Stomach smooth muscle (tissue), 2 donors: ENCODE results near the gene C3orf80.
"Not testable (repeated sequence)": the region's sequence is repeated elsewhere in the genome, so short reads cannot be mapped to it uniquely, and the experiment has no call there.

Source experiments
- H3K27ac ChIP-seq: one replicate; pipeline ENCODE4 v1.7.0; 2013; ENCODE audit warnings: mild to moderate bottlenecking, low read length, inconsistent platforms
- H3K27me3 ChIP-seq, 2 donors: one replicate each; pipeline ENCODE4 v1.7.0; 2013; ENCODE audit warnings: low read length in 2 of 2; ENCODE audit not compliant: insufficient read depth in 2 of 2, control insufficient read depth in 1 of 2
- H3K36me3 ChIP-seq, 2 donors: one replicate each; pipeline ENCODE4 v1.7.0; 2013; ENCODE audit warnings: low read length in 2 of 2; ENCODE audit not compliant: control insufficient read depth in 2 of 2, insufficient read depth in 2 of 2
- H3K4me1 ChIP-seq: one replicate; pipeline ENCODE4 v1.7.0; 2013; ENCODE audit warnings: low read length; ENCODE audit not compliant: control insufficient read depth, insufficient read depth
- H3K4me3 ChIP-seq, 2 donors: one replicate each; pipeline ENCODE4 v1.7.0; 2013; ENCODE audit warnings: low read length in 2 of 2
- H3K9ac ChIP-seq, 2 donors: one replicate each; pipeline ENCODE4 v1.7.0; 2013; ENCODE audit warnings: low read length in 2 of 2, mild to moderate bottlenecking in 1 of 2
- H3K9me3 ChIP-seq, 2 donors: one replicate each; pipeline ENCODE4 v1.7.0; 2013; ENCODE audit warnings: low read length in 2 of 2; ENCODE audit not compliant: control insufficient read depth in 2 of 2
- donor health status: healthy.
- donor health status: Pancreatic carcinoma.

The C3orf80 gene

DNA sequence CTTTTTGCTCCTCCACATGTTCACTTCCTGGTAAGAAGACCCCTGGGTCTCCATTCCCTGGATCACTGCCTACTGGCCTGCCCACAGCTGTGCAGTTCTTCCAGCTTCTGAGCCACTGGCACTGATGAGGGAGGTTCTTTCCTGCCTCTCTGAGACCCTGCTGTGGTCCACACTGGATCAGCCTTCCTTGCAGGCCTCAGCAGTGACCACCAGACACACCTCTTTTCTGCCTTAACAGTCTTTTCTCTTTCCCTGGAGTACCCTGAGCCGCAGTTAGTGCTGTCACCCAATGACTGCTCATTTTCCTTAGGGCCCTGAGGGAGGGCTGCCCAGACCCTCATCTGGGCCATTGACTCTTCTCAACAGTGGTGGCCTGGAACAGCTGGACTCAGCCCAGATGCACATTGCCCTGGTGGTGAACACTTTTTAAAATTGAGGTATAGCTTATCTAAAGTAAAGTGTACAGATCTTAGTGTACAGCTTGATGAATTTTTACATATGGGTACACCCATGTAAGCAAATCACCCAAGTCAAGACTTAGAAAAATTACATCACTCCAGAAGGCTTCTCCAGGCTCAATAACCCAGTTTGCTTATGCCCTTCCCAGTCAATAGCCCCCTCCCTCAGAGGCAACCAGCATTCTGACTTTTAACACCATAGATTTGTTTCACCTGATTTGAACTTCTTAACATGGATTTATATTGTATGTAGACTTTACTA is 32.8 kb upstream of the C3orf80 start:
- no peak overlapping the region for H3K9ac ChIP-seq
- H3K27me3 ChIP-seq: no peaks in the 10 kb centered on the region
- H3K27ac ChIP-seq: no peak overlapping the region
- no peaks in the 10 kb centered on the region for H3K36me3 ChIP-seq
- no peak overlapping the region for H3K4me3 ChIP-seq
- no peaks in the 10 kb centered on the region for H3K9me3 ChIP-seq
- H3K4me1 ChIP-seq: no peaks in the 10 kb centered on the region

DNA sequence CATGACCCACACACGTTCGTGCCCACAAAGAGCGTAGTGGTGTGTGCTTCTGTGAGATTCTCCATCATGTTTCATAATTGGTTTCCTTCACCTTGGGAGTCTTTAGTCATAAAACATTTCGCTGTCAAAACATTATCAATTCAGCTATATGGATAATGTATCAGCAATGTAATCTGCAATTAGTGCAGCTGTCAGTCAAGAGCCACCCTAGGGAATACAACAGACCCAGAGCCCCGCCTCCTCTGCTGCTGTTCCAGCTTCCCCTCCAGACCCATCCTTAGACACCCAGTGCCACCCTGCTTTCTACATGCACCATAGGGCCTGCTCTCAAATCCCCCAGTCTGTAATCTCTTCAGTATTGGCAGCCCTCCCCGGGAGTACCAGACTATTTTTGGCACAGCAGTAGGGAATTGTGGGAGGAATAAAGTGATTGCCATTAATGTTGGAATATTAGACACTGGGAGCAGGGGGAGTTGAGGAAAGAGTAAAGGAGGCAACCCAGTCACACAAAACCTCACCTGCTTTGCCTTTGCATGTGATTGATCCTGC is 31.5 kb upstream of the C3orf80 start:
- Histone ChIP-seq H3K36me3 (no peaks in the 10 kb centered on the region), H3K27me3 (no peaks in the 10 kb centered on the region), H3K4me3 (no peak overlapping the region), H3K27ac (no peak overlapping the region), H3K9me3 (no peaks in the 10 kb centered on the region), H3K9ac (no peak overlapping the region), H3K4me1 (no peaks in the 10 kb centered on the region)

DNA sequence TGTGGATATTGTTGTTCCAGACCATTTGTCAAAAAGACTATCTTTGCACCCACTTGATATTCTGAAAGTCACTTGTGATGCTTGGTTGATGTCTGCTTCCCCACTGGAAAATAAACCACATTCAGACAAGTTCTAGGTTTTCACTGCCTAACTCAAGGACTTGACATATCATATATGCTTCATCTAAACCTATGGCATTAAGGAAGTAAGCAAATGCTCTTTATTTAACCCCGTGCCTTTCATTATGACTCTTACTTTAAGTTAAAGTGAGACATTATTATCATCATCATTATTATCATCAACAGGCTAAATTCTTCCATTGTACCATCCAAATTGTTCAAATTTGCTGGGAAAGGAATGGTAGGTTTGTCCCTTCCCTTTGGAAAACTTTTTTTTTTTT is 30.8 kb upstream of the C3orf80 start:
- no peak overlapping the region for H3K9ac ChIP-seq
- no peak overlapping the region for H3K27ac ChIP-seq
- no peak overlapping the region for H3K4me3 ChIP-seq
- H3K27me3 ChIP-seq: no peaks in the 10 kb centered on the region
- no peaks in the 10 kb centered on the region for H3K4me1 ChIP-seq
- no peaks in the 10 kb centered on the region for H3K9me3 ChIP-seq
- no peaks in the 10 kb centered on the region for H3K36me3 ChIP-seq

DNA sequence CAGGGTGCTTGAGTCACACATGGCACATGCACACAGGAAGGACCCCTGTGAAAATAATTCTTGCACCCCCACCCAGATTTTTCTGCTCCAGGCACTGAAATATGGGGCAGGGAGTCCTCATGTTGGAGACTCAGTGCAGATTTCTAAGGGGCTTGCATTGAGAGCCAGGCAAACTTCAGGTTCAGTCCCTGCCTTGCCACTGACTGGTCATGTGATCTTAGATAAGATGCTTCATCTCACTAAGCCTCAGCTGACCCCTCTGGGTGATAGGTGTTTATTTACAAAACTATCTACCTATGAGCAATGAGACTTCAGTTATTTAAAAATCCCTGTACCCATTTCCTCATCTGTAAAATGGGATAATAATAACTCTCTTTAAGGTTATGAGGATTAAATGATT is 30.1 kb upstream of the C3orf80 start:
- no peak overlapping the region for H3K4me3 ChIP-seq
- no peak overlapping the region for H3K27ac ChIP-seq
- H3K9me3 ChIP-seq: no peaks in the 10 kb centered on the region
- H3K36me3 ChIP-seq: no peaks in the 10 kb centered on the region
- no peak overlapping the region for H3K9ac ChIP-seq
- H3K27me3 ChIP-seq: no peaks in the 10 kb centered on the region
- no peaks in the 10 kb centered on the region for H3K4me1 ChIP-seq

DNA sequence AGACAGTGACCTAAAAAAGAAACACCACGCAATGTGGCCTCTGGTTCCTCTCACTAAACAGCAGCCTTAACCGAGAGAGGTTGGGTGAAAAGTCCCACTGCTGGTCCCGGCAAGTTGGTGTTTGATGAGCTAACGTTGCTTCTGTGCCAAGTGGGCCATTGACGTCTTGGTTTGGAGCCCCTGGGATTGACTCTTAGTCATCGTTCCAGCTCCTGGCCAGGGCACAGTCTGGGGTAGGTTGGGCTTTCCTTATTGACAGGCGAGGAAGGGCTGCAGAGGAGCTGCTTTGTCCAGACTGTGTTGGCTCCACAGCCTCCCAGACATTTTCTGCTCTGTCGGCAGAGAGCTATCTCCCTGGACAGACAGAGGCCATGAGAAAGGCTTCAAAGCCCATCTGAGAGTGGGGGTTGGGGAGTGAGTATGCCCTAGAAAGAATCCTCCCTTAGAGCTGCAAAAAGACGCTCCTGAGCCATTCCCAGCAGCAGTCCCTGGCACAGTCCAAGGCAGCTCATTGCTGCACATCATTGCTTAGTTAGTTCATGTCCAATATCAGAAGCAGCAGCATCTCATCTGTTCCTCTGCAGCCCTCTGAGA is 28.6 kb upstream of the C3orf80 start:
- H3K27me3 ChIP-seq: no peaks in the 10 kb centered on the region
- H3K9ac ChIP-seq: no peak overlapping the region
- no peaks in the 10 kb centered on the region for H3K4me1 ChIP-seq
- H3K4me3 ChIP-seq: no peak overlapping the region
- H3K36me3 ChIP-seq: no peaks in the 10 kb centered on the region
- no peaks in the 10 kb centered on the region for H3K9me3 ChIP-seq
- H3K27ac ChIP-seq: no peak overlapping the region

DNA sequence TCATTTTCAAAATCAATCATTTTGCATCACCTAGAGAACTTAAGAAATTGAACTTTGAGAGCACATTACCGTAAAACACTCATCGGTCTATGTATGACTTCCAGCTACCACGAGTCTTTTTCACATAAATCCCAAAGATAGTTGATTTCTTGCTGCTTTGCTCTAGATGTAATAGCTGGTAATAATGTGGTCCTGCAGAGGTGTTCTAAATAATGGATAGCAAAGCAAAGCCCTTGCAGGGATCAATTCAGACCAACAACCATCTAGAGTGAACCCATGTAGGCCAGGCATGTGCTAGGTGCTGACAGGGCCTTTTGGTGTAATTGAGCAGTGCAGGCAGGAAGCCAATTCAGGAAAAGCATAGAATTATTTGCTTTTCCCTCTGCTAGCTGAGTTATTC is 26.1 kb upstream of the C3orf80 start:
- Histone ChIP-seq H3K27ac (no peak overlapping the region), H3K4me3 (no peak overlapping the region), H3K27me3 (no peaks in the 10 kb centered on the region), H3K36me3 (no peaks in the 10 kb centered on the region), H3K9ac (no peak overlapping the region), H3K9me3 (no peaks in the 10 kb centered on the region), H3K4me1 (no peaks in the 10 kb centered on the region)

DNA sequence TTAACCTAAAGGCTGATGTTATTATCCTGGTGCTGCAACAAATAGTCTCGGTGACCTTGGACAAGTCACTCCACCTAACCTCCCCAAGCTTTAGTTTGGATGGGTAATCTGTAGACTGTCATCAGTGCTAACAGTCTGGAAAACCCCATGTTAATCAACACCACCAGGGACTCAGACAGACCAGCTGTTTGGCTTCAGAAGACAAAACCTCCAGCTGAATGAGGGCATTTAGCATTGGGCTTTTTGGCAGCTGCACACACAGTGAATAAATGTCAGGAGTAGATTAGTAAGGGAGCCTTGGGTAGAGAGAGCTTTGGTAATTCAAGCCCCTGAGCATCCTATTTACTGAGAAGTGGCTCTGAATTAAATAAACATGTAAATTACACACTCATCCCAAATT is 24.9 kb upstream of the C3orf80 start:
- Histone ChIP-seq H3K27ac (no peak overlapping the region), H3K36me3 (no peaks in the 10 kb centered on the region)

DNA sequence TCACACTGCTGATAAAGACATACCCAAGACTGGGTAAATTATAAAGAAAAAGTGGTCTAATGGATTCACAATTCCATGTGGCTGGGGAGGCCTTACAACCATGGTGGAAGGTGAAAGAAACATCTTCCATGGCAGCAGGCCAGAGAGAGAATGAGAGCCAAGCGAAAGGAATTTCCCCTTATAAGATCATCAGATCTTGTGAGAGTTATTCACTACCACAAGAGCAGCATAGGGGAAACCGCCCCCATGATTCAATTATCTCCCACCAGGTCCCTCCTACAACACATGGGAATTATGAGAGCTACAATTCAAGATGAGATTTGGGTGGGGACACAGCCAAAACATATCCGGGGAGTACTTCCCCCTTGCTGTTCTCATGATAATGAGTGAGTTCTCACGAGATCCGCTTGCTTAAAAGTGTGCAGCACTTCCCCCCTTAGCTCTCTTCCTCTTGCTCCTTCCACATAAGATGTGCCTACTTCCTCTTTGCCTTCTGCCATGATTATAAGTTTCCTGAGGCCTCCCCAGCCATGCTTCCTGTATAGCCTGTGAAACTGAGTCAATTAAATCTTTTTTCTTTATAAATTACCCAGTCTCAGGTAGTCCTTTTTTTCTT is 20.7 kb upstream of the C3orf80 start:
- H3K9me3 ChIP-seq, H3K4me1 ChIP-seq, H3K4me3 ChIP-seq, H3K9ac ChIP-seq, H3K27ac ChIP-seq, H3K27me3 ChIP-seq, H3K36me3 ChIP-seq: not testable (repeated sequence)

More for the DNA sequence above, 24.9 kb upstream of the C3orf80 start:
- Histone ChIP-seq H3K9ac (no peak overlapping the region), H3K4me1 (no peaks in the 10 kb centered on the region), H3K4me3 (no peak overlapping the region), H3K9me3 (no peaks in the 10 kb centered on the region), H3K27me3 (no peaks in the 10 kb centered on the region)

DNA sequence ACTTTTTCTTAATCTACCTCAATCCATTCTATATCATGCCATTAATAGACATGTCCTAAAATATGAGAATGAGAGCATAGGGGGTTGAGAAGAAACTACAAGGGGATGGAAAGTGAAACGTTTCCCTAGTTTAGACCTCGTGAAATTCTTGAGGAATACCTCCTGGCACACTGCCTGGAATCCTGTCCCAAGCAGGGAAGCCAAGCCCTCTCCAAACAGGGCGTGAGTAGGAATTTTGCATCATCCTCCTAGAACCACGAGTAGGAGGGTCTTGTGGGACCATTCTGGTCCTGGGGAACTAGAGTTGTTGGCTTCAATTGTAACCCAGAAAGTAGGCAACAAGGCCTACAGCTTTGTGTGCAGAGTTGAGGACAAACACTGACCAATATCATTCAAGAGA is 19.6 kb upstream of the C3orf80 start:
- H3K27ac ChIP-seq: no peak overlapping the region
- no peaks in the 10 kb centered on the region for H3K27me3 ChIP-seq
- H3K9me3 ChIP-seq: no peaks in the 10 kb centered on the region
- no peak overlapping the region for H3K9ac ChIP-seq
- H3K4me3 ChIP-seq: no peak overlapping the region
- H3K36me3 ChIP-seq: no peaks in the 10 kb centered on the region
- H3K4me1 ChIP-seq: no peaks in the 10 kb centered on the region

DNA sequence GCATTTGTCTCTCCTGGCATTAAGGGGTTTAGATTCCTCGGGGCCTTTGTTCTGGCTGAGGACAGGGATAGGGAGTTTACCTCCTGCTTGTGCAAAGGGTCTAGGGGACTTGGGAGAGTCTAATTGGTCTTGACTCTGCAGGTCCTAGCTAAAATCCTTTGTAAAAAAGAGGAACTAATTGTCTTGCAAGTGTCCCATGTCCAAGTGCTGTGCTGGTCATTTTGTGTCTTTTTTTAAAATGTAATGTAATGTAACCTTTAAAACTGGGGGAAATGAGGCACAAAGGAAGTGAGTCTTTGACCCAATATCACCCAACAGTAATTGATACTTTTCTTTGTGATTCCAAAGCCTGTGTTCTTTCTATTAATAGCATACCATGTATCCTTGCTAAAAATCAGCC is 14.9 kb upstream of the C3orf80 start:
- Histone ChIP-seq H3K4me1 (no peaks in the 10 kb centered on the region), H3K27ac (no peak overlapping the region), H3K9ac (no peak overlapping the region), H3K4me3 (no peak overlapping the region), H3K9me3 (no peaks in the 10 kb centered on the region), H3K36me3 (no peaks in the 10 kb centered on the region), H3K27me3 (no peaks in the 10 kb centered on the region)

DNA sequence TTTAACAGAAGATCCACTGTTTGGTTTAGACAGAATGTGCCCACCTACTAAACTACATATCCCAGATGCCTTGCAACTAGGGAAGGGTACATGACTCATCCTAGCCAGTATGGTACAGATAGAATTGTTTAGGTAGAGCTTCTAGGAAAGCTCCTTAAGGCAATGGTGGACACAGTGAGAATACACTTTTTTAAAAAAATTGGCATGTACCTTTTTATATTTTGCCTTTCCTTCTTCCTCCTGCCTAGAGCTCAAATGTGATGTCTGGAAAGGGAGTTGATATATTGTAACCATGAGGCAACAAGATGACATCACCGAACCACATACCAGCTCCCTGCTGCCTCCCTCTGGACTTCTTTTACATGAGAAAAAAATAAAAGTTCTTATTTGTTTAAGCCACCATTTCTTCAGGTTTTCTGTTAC is 14.4 kb upstream of the C3orf80 start:
- Histone ChIP-seq H3K36me3 (no peaks in the 10 kb centered on the region), H3K9me3 (no peaks in the 10 kb centered on the region), H3K4me3 (no peak overlapping the region), H3K27ac (no peak overlapping the region), H3K4me1 (no peaks in the 10 kb centered on the region), H3K9ac (no peak overlapping the region), H3K27me3 (no peaks in the 10 kb centered on the region)
